HepG2 (cell line): ENCODE data around the gene HDAC3. TPM values are rescaled to one million over a fixed set of nuclear protein-coding genes. Genes with fewer than 3 reads are reported as not detected.

Source experiments
- ATAC-seq: fragments of 200-7000 bp; cut with Tn5 transposase; 3 replicates; pipeline ENCODE4 v1.9.1; 2020; ENCODE audit warnings: mild to moderate bottlenecking, moderate library complexity
- BruUV-seq: library from RNA; stranded (reverse); fragments of 400-500 nt; replicated peaks from 2 replicates; lab custom pipeline; 2021; lab: Mats Ljungman, UMichigan
- CTCF ChIA-PET: fragments of 300-600 bp; formaldehyde crosslinking; extraction: SDS; loops from one replicate; lab custom pipeline; 2021; ENCODE audit warnings: low total read pairs, inconsistent platforms, low intra/inter-chr PET ratio; lab: Yijun Ruan, JAX
- POLR2A ChIA-PET: fragments of 350-600 bp; sonication (Branson Sonifier 250); formaldehyde crosslinking; loops from one replicate; lab custom pipeline; 2020; ENCODE audit warnings: antibody characterized with exemption, inconsistent platforms; lab: Yijun Ruan, JAX
- DNase-seq: peaks from one replicate; pipeline ENCODE4 v3.0.0-alpha.2; 2015; ENCODE audit warnings: low spot score
- FAIRE-seq: peaks from 3 replicates; lab custom pipeline; 2011; peaks lifted over from hg19 to GRCh38; lab: Jason Lieb, UNC
- H2AFZ ChIP-seq: one replicate; pipeline ENCODE4 v1.6.1; 2011; ENCODE audit warnings: low read length, inconsistent platforms
- H3K27ac ChIP-seq: fragments of 300-600 bp; 3 replicates; pipeline ENCODE4 v1.8.0; 2011; ENCODE audit warnings: mixed run types, mild to moderate bottlenecking, mixed read lengths, low read length, inconsistent platforms; ENCODE audit not compliant: insufficient read depth; ENCODE audit errors: extremely low read length
- H3K27me3 ChIP-seq, 2 experiments: fragments of 200-600 bp in 1 of 2; 2 replicates in 1 of 2; 3 replicates in 1 of 2; pipeline versions ENCODE4 v1.6.0 to v1.8.0; 2011; ENCODE audit warnings: low read length in 2 of 2, mild to moderate bottlenecking in 2 of 2, moderate library complexity in 2 of 2, inconsistent platforms in 1 of 2; ENCODE audit not compliant: insufficient read depth in 2 of 2, control insufficient read depth in 1 of 2
- H3K36me3 ChIP-seq, 2 experiments: fragments of 200-600 bp in 1 of 2; replicated peaks in 1 of 2; 2 replicates in 1 of 2; 3 replicates in 1 of 2; pipeline versions ENCODE4 v1.5.1 to v1.8.0; 2011; ENCODE audit warnings: low read length in 2 of 2, inconsistent platforms in 1 of 2; ENCODE audit not compliant: insufficient read depth in 2 of 2, control insufficient read depth in 1 of 2
- H3K4me1 ChIP-seq: 2 replicates; pipeline ENCODE4 v1.5.1; 2012; ENCODE audit warnings: low read length, inconsistent platforms; ENCODE audit not compliant: insufficient read depth
- H3K4me2 ChIP-seq: 2 replicates; pipeline ENCODE4 v1.6.0; 2011; ENCODE audit warnings: low read depth, low read length, inconsistent platforms
- H3K4me3 ChIP-seq, 3 experiments: fragments of 200-600 bp in 1 of 3; sonication (generic), shearing (Covaris generic) in 1 of 3; replicated peaks in 1 of 3; 2 replicates each; pipeline ENCODE4 v1.5.1; 2011 to 2016; ENCODE audit warnings: low read length in 3 of 3, inconsistent platforms in 2 of 3, low read depth in 2 of 3, mild to moderate bottlenecking in 2 of 3, control low read depth in 1 of 3, mixed read lengths in 1 of 3; ENCODE audit not compliant: insufficient read depth in 1 of 3
- H3K79me2 ChIP-seq: one replicate; pipeline ENCODE4 v1.6.1; 2011; ENCODE audit warnings: low read length, inconsistent platforms; ENCODE audit not compliant: insufficient read depth
- H3K9ac ChIP-seq: 2 replicates; pipeline ENCODE4 v1.6.0; 2011; ENCODE audit warnings: mild to moderate bottlenecking, low read depth, low read length, inconsistent platforms; ENCODE audit not compliant: insufficient read depth
- H3K9me3 ChIP-seq: 2 replicates; pipeline ENCODE4 v1.5.1; 2012; ENCODE audit warnings: mild to moderate bottlenecking, low read length
- H4K20me1 ChIP-seq: 2 replicates; pipeline ENCODE4 v1.6.0; 2011; ENCODE audit warnings: inconsistent platforms, mild to moderate bottlenecking, low read length, moderate library complexity; ENCODE audit not compliant: insufficient read depth
- BRD4 ChIP-seq: sonication (generic); formaldehyde crosslinking; IDR thresholded peaks from 2 replicates; pipeline ENCODE4 v1.4.0; 2020; ENCODE audit warnings: missing genetic modification reagents
- DR1 ChIP-seq: sonication (generic); formaldehyde crosslinking; IDR thresholded peaks from 2 replicates; pipeline ENCODE4 v1.8.0; 2021; ENCODE audit warnings: mild to moderate bottlenecking, missing genetic modification reagents, inconsistent platforms
- HNF4G ChIP-seq, 2 experiments: sonication (generic) in 1 of 2; formaldehyde crosslinking in 1 of 2; IDR thresholded peaks; 2 replicates each; pipeline versions ENCODE4 v1.4.0 to v1.6.1; 2011 to 2020; ENCODE audit warnings: borderline replicate concordance in 2 of 2, low read depth in 2 of 2, mild to moderate bottlenecking in 2 of 2, low read length in 1 of 2, missing genetic modification reagents in 1 of 2, moderate library complexity in 1 of 2
- MIXL1 ChIP-seq: IDR thresholded peaks from 2 replicates; pipeline ENCODE4 v1.6.1; 2016
- ZFAT ChIP-seq: sonication (generic); formaldehyde crosslinking; conservative IDR thresholded peaks from 2 replicates; pipeline ENCODE4 v1.8.1; 2023; ENCODE audit warnings: missing genetic modification reagents, inconsistent platforms
- ZFP90 ChIP-seq: sonication (generic); formaldehyde crosslinking; IDR thresholded peaks from 2 replicates; pipeline ENCODE4 v1.8.0; 2022; ENCODE audit warnings: missing genetic modification reagents, mild to moderate bottlenecking, inconsistent platforms, borderline replicate concordance
- in situ Hi-C: cut with HindIII; loops from 2 replicates; pipeline ENCODE4 v1.10.0; 2017; ENCODE audit warnings: low pct_unique_long_range_greater_than_20kb; ENCODE audit not compliant: extremely low pct_ligation_motif_present
- intact Hi-C: fragments of 100-400 bp; cut with micrococcal nuclease; formaldehyde crosslinking; loops from one replicate; pipeline ENCODE4 v1.10.0; 2022; ENCODE audit not compliant: unreplicated experiment
- polyA plus RNA-seq, 8 experiments: library from polyadenylated mRNA; depleted of rRNA in 3 of 8; stranded (reverse) in 7 of 8; unstranded in 1 of 8; fragments of >200 nt; fragmentation: Illumina TruSeq in 4 of 8; extraction: Trizol in 4 of 8; gene quantifications; 2 replicates each; pipeline versions ENCODE4 v1.2.1 to v1.2.3, GENCODE V29; 2011 to 2016; ENCODE audit warnings: low read depth in 4 of 8, missing spikeins in 1 of 8, mixed read lengths in 1 of 8; ENCODE audit not compliant: insufficient read depth in 1 of 8
- total RNA-seq, 5 experiments: library from RNA; depleted of rRNA; stranded (reverse); fragments of >200 nt; fragmentation: Illumina TruSeq; extraction: Trizol; gene quantifications; 2 replicates each; pipeline ENCODE4 v1.2.3, GENCODE V29; 2016; ENCODE audit warnings: low read depth in 1 of 5
- TF ChIP-seq, protein P1 (sequence below): sonication (generic); formaldehyde crosslinking; IDR thresholded peaks from 2 replicates; pipeline ENCODE4 v1.4.0; 2020; ENCODE audit warnings: missing genetic modification reagents, borderline replicate concordance

The HDAC3 gene
- total and polyA plus RNA-seq, 2 of the 13 experiments (the other 11 are each of a cell fraction or from before 2014, with no cell fraction given), result 84.0 to 94.1 TPM

DNA sequence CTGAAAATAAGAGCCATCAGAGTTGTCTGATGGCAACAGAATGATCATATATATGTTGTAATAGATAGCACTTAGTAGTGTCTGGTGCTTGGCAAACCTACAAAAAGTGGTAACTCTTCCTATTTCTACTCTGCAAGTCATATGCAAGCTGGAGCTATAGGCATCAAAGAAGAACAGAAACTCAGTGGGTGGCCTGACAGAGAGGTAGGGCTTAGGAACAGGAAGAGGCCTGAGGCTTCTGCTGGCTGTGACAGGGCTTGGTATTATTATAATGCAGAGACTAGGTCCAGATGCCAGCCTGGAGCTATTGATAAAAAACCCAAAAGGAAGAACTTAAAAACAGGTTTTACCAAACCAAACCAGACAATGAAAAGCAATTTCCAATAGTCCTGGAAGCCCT is 13.5 kb downstream of the HDAC3 start:
- H3K9me3 ChIP-seq, result no peaks in the 10 kb centered on the region
- no peak overlapping the region for H3K27ac ChIP-seq
- intact Hi-C loops (no loop called here), in situ Hi-C loops (no loop called here)
- DNase-seq (no peak), FAIRE-seq (no peak), ATAC-seq (no peak)
- H3K4me3 ChIP-seq, result no peak overlapping the region
- no peaks in the 10 kb centered on the region for H4K20me1 ChIP-seq
- no peaks in the 10 kb centered on the region for H3K27me3 ChIP-seq
- H3K4me2 ChIP-seq, result no peak overlapping the region
- no peaks in the 10 kb centered on the region for H3K79me2 ChIP-seq
- TF ChIP-seq BRD4 (CRISPR knock-in tag) (no peak), DR1 (no peak), ZFP90 (CRISPR knock-in tag) (no peak), ZFAT (CRISPR knock-in tag) (no peak), MIXL1 (no peak), HNF4G (IDR thresholded peaks at IDR 0.05; ENCODE audit: borderline replicate concordance, low read depth, low read length) (no peak), HNF4G (CRISPR knock-in tag; IDR thresholded peaks at IDR 0.05; ENCODE audit: borderline replicate concordance, low read depth) (no peak)
- TF ChIP-seq, protein P1, sequence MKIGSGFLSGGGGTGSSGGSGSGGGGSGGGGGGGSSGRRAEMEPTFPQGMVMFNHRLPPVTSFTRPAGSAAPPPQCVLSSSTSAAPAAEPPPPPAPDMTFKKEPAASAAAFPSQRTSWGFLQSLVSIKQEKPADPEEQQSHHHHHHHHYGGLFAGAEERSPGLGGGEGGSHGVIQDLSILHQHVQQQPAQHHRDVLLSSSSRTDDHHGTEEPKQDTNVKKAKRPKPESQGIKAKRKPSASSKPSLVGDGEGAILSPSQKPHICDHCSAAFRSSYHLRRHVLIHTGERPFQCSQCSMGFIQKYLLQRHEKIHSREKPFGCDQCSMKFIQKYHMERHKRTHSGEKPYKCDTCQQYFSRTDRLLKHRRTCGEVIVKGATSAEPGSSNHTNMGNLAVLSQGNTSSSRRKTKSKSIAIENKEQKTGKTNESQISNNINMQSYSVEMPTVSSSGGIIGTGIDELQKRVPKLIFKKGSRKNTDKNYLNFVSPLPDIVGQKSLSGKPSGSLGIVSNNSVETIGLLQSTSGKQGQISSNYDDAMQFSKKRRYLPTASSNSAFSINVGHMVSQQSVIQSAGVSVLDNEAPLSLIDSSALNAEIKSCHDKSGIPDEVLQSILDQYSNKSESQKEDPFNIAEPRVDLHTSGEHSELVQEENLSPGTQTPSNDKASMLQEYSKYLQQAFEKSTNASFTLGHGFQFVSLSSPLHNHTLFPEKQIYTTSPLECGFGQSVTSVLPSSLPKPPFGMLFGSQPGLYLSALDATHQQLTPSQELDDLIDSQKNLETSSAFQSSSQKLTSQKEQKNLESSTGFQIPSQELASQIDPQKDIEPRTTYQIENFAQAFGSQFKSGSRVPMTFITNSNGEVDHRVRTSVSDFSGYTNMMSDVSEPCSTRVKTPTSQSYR (CRISPR knock-in tag), result no peak
- H3K36me3 ChIP-seq, result peaks cover 23 to 51% of the 10 kb centered on the region in 2 experiments
- no TSS peak for BruUV-seq
- ChIA-PET CTCF (no interaction called here), POLR2A (interaction anchor here (1.8 kb wide), 1 partner anchor 14 kb away, joined by 6 read pairs; the partner anchor contains the start of genes HDAC3 and RELL2)
- no peak overlapping the region for H3K9ac ChIP-seq
- no peak overlapping the region for H2AFZ ChIP-seq
- peaks cover 12% of the 10 kb centered on the region for H3K4me1 ChIP-seq
